H9 (cell line): ENCODE results near the gene TTYH1. TPM values are rescaled to one million over a fixed set of nuclear protein-coding genes. Genes with fewer than 3 reads are reported as not detected.
A peak's percentile ranks its signal among the peaks of the same experiment; 100 is the strongest.

ENCODE experiments used
- DNase-seq: peaks from one replicate; pipeline ENCODE4 v3.0.0-alpha.2; 2017
- H2AFZ ChIP-seq: one replicate; pipeline ENCODE4 v1.6.1; 2013; ENCODE audit warnings: mild to moderate bottlenecking, low read length, control low read depth, moderate library complexity
- H2AK5ac ChIP-seq: 2 replicates; pipeline ENCODE4 v1.6.1; 2013; ENCODE audit warnings: low read length, control low read depth, mixed read lengths; ENCODE audit not compliant: insufficient read length
- H2BK120ac ChIP-seq: one replicate; pipeline ENCODE4 v1.6.1; 2013; ENCODE audit warnings: low read depth, mild to moderate bottlenecking, low read length, control low read depth, inconsistent platforms; ENCODE audit not compliant: poor library complexity, severe bottlenecking
- H2BK12ac ChIP-seq: 2 replicates; pipeline ENCODE4 v1.6.1; 2013; ENCODE audit warnings: low read length, control low read depth, mixed read lengths, low read depth; ENCODE audit not compliant: insufficient read length
- H2BK15ac ChIP-seq: 2 replicates; pipeline ENCODE4 v1.6.1; 2013; ENCODE audit warnings: low read depth, low read length, control low read depth
- H2BK20ac ChIP-seq: one replicate; pipeline ENCODE4 v1.6.1; 2013; ENCODE audit warnings: low read depth, mild to moderate bottlenecking, low read length, control low read depth, inconsistent platforms; ENCODE audit not compliant: poor library complexity, severe bottlenecking
- H2BK5ac ChIP-seq: 2 replicates; pipeline ENCODE4 v1.6.1; 2013; ENCODE audit warnings: low read length, control low read depth, mixed read lengths; ENCODE audit not compliant: insufficient read length
- H3K14ac ChIP-seq: 2 replicates; pipeline ENCODE4 v1.6.1; 2013; ENCODE audit warnings: low read length, control low read depth; ENCODE audit not compliant: insufficient read depth
- H3K18ac ChIP-seq: 2 replicates; pipeline ENCODE4 v1.6.1; 2013; ENCODE audit warnings: low read depth, mild to moderate bottlenecking, mixed read lengths, low read length, control low read depth; ENCODE audit not compliant: insufficient read length
- H3K23ac ChIP-seq: 2 replicates; pipeline ENCODE4 v1.6.1; 2013; ENCODE audit warnings: low read length, control low read depth, mixed read lengths, low read depth; ENCODE audit not compliant: insufficient read length
- H3K23me2 ChIP-seq: 2 replicates; pipeline ENCODE4 v1.6.1; 2013; ENCODE audit warnings: low read depth, mild to moderate bottlenecking, mixed read lengths, low read length, control low read depth; ENCODE audit not compliant: insufficient read length, poor library complexity, severe bottlenecking
- H3K27ac ChIP-seq: 2 replicates; pipeline ENCODE4 v1.5.1; 2013; ENCODE audit warnings: low read length, control low read depth, mixed read lengths, low read depth; ENCODE audit not compliant: insufficient read length
- H3K27me3 ChIP-seq: 2 replicates; pipeline ENCODE4 v1.6.1; 2013; ENCODE audit warnings: low read length, control low read depth, inconsistent platforms; ENCODE audit not compliant: insufficient read depth
- H3K4ac ChIP-seq: 2 replicates; pipeline ENCODE4 v1.6.1; 2013; ENCODE audit warnings: low read depth, mild to moderate bottlenecking, control low read depth, inconsistent platforms, low read length, moderate library complexity
- H3K4me1 ChIP-seq: 2 replicates; pipeline ENCODE4 v1.6.1; 2013; ENCODE audit warnings: low read length, control low read depth, inconsistent platforms; ENCODE audit not compliant: insufficient read depth
- H3K4me2 ChIP-seq: 2 replicates; pipeline ENCODE4 v1.6.1; 2013; ENCODE audit warnings: low read length, control low read depth, mixed read lengths; ENCODE audit not compliant: insufficient read length, insufficient read depth
- H3K56ac ChIP-seq: 2 replicates; pipeline ENCODE4 v1.6.1; 2013; ENCODE audit warnings: low read depth, mild to moderate bottlenecking, mixed read lengths, low read length, control low read depth; ENCODE audit not compliant: insufficient read length
- H3K79me1 ChIP-seq: 2 replicates; pipeline ENCODE4 v1.6.1; 2013; ENCODE audit warnings: low read depth, mild to moderate bottlenecking, moderate library complexity, low read length, control low read depth, inconsistent platforms; ENCODE audit not compliant: insufficient read depth, poor library complexity, severe bottlenecking
- H3K79me2 ChIP-seq: 2 replicates; pipeline ENCODE4 v1.6.1; 2013; ENCODE audit warnings: low read length, control low read depth, inconsistent platforms; ENCODE audit not compliant: insufficient read depth
- H3K9ac ChIP-seq: 2 replicates; pipeline ENCODE4 v1.6.1; 2013; ENCODE audit warnings: low read length, control low read depth, mixed read lengths; ENCODE audit not compliant: insufficient read length; ENCODE audit errors: extremely low read depth
- H3K9me3 ChIP-seq: one replicate; pipeline ENCODE4 v1.6.1; 2013; ENCODE audit warnings: low read depth, low read length, inconsistent platforms; ENCODE audit not compliant: control insufficient read depth
- H3T11ph ChIP-seq: one replicate; pipeline ENCODE4 v1.6.1; 2013; ENCODE audit warnings: mild to moderate bottlenecking, low read length, control low read depth, inconsistent platforms
- H4K20me1 ChIP-seq: one replicate; pipeline ENCODE4 v1.6.1; 2013; ENCODE audit not compliant: control insufficient read depth, insufficient read length, insufficient read depth
- H4K5ac ChIP-seq: 2 replicates; pipeline ENCODE4 v1.6.1; 2013; ENCODE audit warnings: low read depth, mild to moderate bottlenecking, mixed read lengths, low read length, control low read depth; ENCODE audit not compliant: insufficient read length
- H4K8ac ChIP-seq: replicated peaks from 2 replicates; pipeline ENCODE4 v1.6.1; 2013; ENCODE audit warnings: low read length, control low read depth, mixed read lengths, low read depth; ENCODE audit not compliant: insufficient read length
- H4K91ac ChIP-seq: 2 replicates; pipeline ENCODE4 v1.6.1; 2013; ENCODE audit warnings: low read depth, mild to moderate bottlenecking, moderate library complexity, mixed read lengths, low read length, control low read depth; ENCODE audit not compliant: insufficient read length
- H3K27ac Mint-ChIP-seq, 3 experiments: 2 replicates in 2 of 3; 3 replicates in 1 of 3; pipeline ENCODE4 v1.8.0; 2020 to 2021; ENCODE audit warnings: mixed read lengths in 3 of 3, mild to moderate bottlenecking in 1 of 3, moderate library complexity in 1 of 3
- H3K27me3 Mint-ChIP-seq: 2 replicates; pipeline ENCODE4 v1.8.0; 2021; ENCODE audit warnings: low read depth, mild to moderate bottlenecking, moderate library complexity, mixed read lengths
- H3K36me3 Mint-ChIP-seq, 3 experiments: 2 replicates in 2 of 3; 3 replicates in 1 of 3; pipeline ENCODE4 v1.8.0; 2020 to 2021; ENCODE audit warnings: low read depth in 3 of 3, mixed read lengths in 3 of 3; ENCODE audit not compliant: insufficient read depth in 1 of 3
- H3K4me1 Mint-ChIP-seq, 2 experiments: 2 replicates each; pipeline ENCODE4 v1.8.0; 2020; ENCODE audit warnings: mixed read lengths in 2 of 2
- H3K4me3 Mint-ChIP-seq, 2 experiments: 2 replicates in 1 of 2; 3 replicates in 1 of 2; pipeline ENCODE4 v1.8.0; 2020 to 2021; ENCODE audit warnings: mild to moderate bottlenecking in 2 of 2, mixed read lengths in 2 of 2, moderate library complexity in 1 of 2
- H3K9me3 Mint-ChIP-seq, 2 experiments: 2 replicates in 1 of 2; 3 replicates in 1 of 2; pipeline ENCODE4 v1.8.0; 2020; ENCODE audit warnings: mild to moderate bottlenecking in 2 of 2, mixed read lengths in 2 of 2, moderate library complexity in 1 of 2
- WGBS: extraction: QIAGEN DNeasy Blood & Tissue Kit; methylation state at CpG from one replicate; pipeline ENCODE4 v1.1.7; 2013; ENCODE audit warnings: missing lambda C conversion rate, low lambda C conversion rate, mixed read lengths; ENCODE audit not compliant: insufficient read length; ENCODE audit errors: extremely low coverage; 5-methylcytosine and 5-hydroxymethylcytosine counted together
- total RNA-seq: library from RNA; stranded (reverse); gene quantifications from 2 replicates; pipeline ENCODE4 v1.2.1, GENCODE V29; 2021
- TF ChIP-seq, protein P1 (sequence below): fragments of 200-600 bp; sonication (generic); conservative IDR thresholded peaks from 3 replicates; pipeline ENCODE4 v1.8.0; 2021; ENCODE audit warnings: antibody characterized with exemption, mild to moderate bottlenecking

TTYH1 gene
- total RNA-seq, 1 experiment from 2014 or later = 47.1 TPM

DNA sequence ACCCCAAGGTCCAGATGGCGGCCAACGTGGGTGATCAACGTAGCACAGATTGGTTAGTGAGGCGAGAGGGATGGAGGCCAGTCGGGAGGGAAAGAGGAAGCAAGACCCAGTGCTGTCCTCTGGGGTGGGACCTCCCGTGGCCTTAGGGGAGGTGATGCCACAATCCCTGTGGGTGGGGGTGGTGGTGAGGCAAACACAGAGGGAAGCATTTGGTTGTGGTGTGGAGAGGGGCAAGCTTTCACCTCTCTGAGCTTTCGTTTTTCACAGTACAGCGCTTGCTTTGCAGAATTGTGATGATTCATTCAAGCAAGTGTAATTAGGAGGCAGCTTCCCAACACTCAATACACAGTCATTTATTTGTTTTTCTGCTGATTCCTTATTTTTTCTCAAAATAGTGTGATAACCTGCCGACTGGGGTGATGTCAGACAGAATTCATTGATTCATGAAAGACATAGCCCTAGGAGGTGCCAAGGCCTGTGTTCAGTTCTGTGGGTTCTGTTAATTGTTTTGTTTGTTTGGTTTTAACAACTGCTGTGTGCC, 36.1 kb downstream of the TTYH1 start:
- Histone ChIP-seq H2BK20ac (no peak overlapping the region), H3K4me1 (peaks cover 2% of the 10 kb centered on the region; the same call in 1 of the 2 replicates), H2AFZ (no peak overlapping the region), H3K9ac (no peak overlapping the region), H2BK12ac (no peak overlapping the region), H4K5ac (no peak overlapping the region), H3K79me2 (peaks cover 19% of the 10 kb centered on the region), H3K9me3 (no peaks in the 10 kb centered on the region), H3K79me1 (peaks cover 10% of the 10 kb centered on the region), H3K23ac (no peak overlapping the region), H3K27me3 (no peaks in the 10 kb centered on the region), H2BK15ac (no peak overlapping the region), H2AK5ac (no peak overlapping the region), H3K4ac (no peak overlapping the region), H4K8ac (no peak overlapping the region), H3K27ac (no peak overlapping the region), H3K4me2 (no peak overlapping the region), H3K18ac (no peak overlapping the region), H4K20me1 (no peaks in the 10 kb centered on the region), H2BK5ac (no peak overlapping the region), H3T11ph (no peak overlapping the region), H3K23me2 (peaks cover 9% of the 10 kb centered on the region), H2BK120ac (no peak overlapping the region), H3K56ac (no peak overlapping the region), H4K91ac (no peak overlapping the region), H3K14ac (no peak overlapping the region)
- no CpG with 5 or more reads among the region's 9 CpGs for whole genome bisulfite sequencing
- no peaks in the 10 kb centered on the region for H3K27me3 Mint-ChIP-seq
- H3K4me3 Mint-ChIP-seq = peak overlapping the region; percentile 97 to 99
- TF ChIP-seq, protein P1, sequence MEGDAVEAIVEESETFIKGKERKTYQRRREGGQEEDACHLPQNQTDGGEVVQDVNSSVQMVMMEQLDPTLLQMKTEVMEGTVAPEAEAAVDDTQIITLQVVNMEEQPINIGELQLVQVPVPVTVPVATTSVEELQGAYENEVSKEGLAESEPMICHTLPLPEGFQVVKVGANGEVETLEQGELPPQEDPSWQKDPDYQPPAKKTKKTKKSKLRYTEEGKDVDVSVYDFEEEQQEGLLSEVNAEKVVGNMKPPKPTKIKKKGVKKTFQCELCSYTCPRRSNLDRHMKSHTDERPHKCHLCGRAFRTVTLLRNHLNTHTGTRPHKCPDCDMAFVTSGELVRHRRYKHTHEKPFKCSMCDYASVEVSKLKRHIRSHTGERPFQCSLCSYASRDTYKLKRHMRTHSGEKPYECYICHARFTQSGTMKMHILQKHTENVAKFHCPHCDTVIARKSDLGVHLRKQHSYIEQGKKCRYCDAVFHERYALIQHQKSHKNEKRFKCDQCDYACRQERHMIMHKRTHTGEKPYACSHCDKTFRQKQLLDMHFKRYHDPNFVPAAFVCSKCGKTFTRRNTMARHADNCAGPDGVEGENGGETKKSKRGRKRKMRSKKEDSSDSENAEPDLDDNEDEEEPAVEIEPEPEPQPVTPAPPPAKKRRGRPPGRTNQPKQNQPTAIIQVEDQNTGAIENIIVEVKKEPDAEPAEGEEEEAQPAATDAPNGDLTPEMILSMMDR = no peak
- peaks cover 16 to 28% of the 10 kb centered on the region in 2 experiments for H3K4me1 Mint-ChIP-seq
- no peak for DNase-seq
- peaks cover 44 to 61% (median 54%) of the 10 kb centered on the region in 3 experiments for H3K36me3 Mint-ChIP-seq
- H3K27ac Mint-ChIP-seq = peak overlapping the region in 2 of 3 experiments; percentile 72 to 76; a peak in 3 of 7 replicates
- H3K9me3 Mint-ChIP-seq = peaks cover 4 to 10% of the 10 kb centered on the region in 2 experiments; a peak in 2 of 5 replicates
